ENCODE data around the gene TSEN2.
"Not testable (repeated sequence)": the region's sequence is repeated elsewhere in the genome, so short reads cannot be mapped to it uniquely, and the experiment has no call there.

The TSEN2 gene

GRCh38 chr3:12472796-12473195, 11.5 kb upstream of the TSEN2 start:
- no peak for DNase-seq

GRCh38 chr3:12473511-12473910, 10.8 kb upstream of the TSEN2 start:
- no peak for DNase-seq

- no peak for DNase-seq
Observed at GRCh38 chr3:12476238-12476897, 7.9 kb upstream of the TSEN2 start.

- no peak for DNase-seq
Observed at GRCh38 chr3:12477256-12477655, 7.0 kb upstream of the TSEN2 start.

GRCh38 chr3:12478326-12478725, 6.0 kb upstream of the TSEN2 start:
- DNase-seq: no peak

GRCh38 chr3:12479198-12479597, 5.1 kb upstream of the TSEN2 start:
- not testable (repeated sequence) for DNase-seq

- no peak for DNase-seq
Observed at GRCh38 chr3:12479919-12480427, 4.3 kb upstream of the TSEN2 start.

- no peak for DNase-seq
Observed at GRCh38 chr3:12483410-12483809, 870 bp upstream of the TSEN2 start.

- no peak for DNase-seq
Observed at GRCh38 chr3:12483872-12484197, 445 bp upstream of the TSEN2 start.

- DNase-seq: no peak
Observed at GRCh38 chr3:12484983-12485327, 675 bp downstream of the TSEN2 start.

- DNase-seq: no peak
Observed at GRCh38 chr3:12486001-12486400, 1.7 kb downstream of the TSEN2 start.

GRCh38 chr3:12486916-12487315, 2.6 kb downstream of the TSEN2 start:
- DNase-seq: no peak

- DNase-seq: no peak
Observed at GRCh38 chr3:12487336-12487735, 3.1 kb downstream of the TSEN2 start.

GRCh38 chr3:12487786-12488185, 3.5 kb downstream of the TSEN2 start:
- no peak for DNase-seq

- no peak for DNase-seq
Observed at GRCh38 chr3:12489368-12489767, 5.1 kb downstream of the TSEN2 start.

GRCh38 chr3:12489832-12490231, 5.6 kb downstream of the TSEN2 start:
- no peak for DNase-seq

- DNase-seq: no peak
Observed at GRCh38 chr3:12490547-12490946, 6.3 kb downstream of the TSEN2 start.

- no peak for DNase-seq
Observed at GRCh38 chr3:12495749-12496452, 11.6 kb downstream of the TSEN2 start.

GRCh38 chr3:12496453-12496761, 12.1 kb downstream of the TSEN2 start:
- no peak for DNase-seq

GRCh38 chr3:12499474-12499873, 15.2 kb downstream of the TSEN2 start:
- no peak for DNase-seq

- no peak for DNase-seq
Observed at GRCh38 chr3:12501360-12502020, 17.2 kb downstream of the TSEN2 start.

- DNase-seq: no peak
Observed at GRCh38 chr3:12503126-12503957, 19.1 kb downstream of the TSEN2 start.

- DNase-seq: no peak
Observed at GRCh38 chr3:12506201-12506709, 22.0 kb downstream of the TSEN2 start.
